OCI-LY3 (cell line): ENCODE results near the gene ASS1.

Experiments
- EZH2phosphoT487 ChIP-seq: fragments of 200-600 bp; shearing (Covaris generic); IDR thresholded peaks from 2 replicates; pipeline ENCODE4 v1.6.1; 2018; ENCODE audit warnings: antibody characterized with exemption, mixed run types, low read depth
- TF ChIP-seq, protein P1 (sequence below): fragments of 200-600, 300-600 bp; sonication (generic); IDR thresholded peaks from 2 replicates; pipeline ENCODE4 v1.5.1; 2014; ENCODE audit warnings: antibody characterized with exemption, low read length, low read depth

DNA sequence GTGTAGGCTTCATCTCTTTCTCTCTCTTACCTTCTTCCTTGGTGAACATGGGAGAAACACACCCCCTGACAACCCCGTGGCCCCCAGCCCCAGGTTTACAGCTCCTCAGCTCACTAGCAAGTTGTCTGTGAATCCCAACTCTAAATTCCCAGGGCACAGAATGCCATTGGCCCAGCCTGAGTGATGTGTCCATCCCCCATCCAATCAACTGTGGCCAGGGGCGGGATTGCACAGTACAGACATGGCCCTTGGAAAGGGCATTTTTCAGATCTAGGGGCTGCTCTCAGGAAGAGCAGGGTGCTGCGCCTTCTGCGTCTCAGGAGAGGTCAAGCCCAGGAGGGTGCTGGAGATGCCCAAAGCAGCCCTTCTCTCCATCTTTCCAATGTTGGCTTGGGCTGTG is 48.2 kb upstream of the ASS1 start:
- TF ChIP-seq, protein P1, sequence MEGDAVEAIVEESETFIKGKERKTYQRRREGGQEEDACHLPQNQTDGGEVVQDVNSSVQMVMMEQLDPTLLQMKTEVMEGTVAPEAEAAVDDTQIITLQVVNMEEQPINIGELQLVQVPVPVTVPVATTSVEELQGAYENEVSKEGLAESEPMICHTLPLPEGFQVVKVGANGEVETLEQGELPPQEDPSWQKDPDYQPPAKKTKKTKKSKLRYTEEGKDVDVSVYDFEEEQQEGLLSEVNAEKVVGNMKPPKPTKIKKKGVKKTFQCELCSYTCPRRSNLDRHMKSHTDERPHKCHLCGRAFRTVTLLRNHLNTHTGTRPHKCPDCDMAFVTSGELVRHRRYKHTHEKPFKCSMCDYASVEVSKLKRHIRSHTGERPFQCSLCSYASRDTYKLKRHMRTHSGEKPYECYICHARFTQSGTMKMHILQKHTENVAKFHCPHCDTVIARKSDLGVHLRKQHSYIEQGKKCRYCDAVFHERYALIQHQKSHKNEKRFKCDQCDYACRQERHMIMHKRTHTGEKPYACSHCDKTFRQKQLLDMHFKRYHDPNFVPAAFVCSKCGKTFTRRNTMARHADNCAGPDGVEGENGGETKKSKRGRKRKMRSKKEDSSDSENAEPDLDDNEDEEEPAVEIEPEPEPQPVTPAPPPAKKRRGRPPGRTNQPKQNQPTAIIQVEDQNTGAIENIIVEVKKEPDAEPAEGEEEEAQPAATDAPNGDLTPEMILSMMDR: no peak
- no peak for TF ChIP-seq EZH2phosphoT487
